Measurements from ENCODE around the gene LAMB1.

Gene LAMB1

DNA sequence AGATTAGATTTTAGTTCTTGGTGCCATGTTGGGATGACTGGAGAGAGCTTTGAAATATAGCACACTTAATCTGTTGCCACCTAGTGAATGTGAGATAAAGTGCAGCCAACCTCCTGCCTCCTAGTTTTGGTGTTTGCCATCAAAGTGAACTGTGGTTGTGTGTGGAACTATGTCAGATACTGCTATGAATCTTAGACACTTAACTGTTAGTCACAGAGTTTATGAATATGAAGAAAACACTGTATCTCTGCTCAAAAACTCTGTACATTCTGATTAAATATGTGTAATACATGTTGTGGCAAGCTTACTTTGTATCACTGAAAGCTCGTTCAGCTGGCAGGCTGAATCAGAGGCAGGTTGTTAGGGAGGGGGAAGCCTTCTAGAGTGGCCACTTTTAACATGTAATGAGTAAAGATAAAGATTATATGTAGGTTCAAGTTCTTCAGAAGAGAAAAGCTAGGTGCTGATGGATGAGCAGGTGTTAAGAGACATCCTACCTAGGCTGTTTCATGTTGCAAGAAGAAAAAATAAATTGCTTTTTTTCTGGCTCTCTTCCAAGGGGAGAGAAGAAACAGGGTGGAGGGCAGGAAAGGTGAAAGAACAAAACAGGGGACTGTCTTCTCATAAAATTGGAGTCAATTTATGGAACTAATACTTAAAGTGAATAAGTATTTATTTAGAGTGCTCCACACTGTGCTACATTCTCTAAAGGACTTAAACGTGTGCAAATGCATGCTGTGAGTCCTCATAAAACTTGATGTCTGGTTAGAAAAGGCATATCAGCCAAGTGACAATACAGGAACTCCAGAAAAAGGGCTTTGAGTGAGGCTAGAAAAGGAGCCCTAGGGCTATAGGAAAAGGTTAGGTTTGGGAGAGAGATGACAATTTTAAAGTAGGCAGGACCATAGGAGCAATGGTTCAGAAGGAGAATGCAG is 14.1 kb upstream of the LAMB1 start:
- DNase-seq, result no peak

DNA sequence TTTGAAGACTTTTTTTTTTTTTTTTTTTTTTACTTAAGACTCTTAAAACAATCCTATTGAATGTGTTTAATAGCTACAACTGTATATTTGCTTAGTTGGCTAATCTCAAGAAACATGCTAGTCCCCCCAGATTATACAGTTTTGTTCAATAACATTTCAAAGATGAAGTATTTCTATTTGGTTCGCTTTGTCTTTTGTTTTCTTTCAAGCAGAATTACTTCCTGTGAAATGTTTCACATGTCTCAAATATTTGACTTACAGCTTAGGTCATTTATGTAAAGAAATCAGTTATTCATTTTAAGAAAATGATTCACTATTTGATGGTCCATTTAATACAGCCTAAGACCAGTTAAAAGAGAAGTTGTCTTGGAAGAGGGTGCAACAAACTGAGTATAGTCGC is 12.8 kb upstream of the LAMB1 start:
- DNase-seq, result no peak

DNA sequence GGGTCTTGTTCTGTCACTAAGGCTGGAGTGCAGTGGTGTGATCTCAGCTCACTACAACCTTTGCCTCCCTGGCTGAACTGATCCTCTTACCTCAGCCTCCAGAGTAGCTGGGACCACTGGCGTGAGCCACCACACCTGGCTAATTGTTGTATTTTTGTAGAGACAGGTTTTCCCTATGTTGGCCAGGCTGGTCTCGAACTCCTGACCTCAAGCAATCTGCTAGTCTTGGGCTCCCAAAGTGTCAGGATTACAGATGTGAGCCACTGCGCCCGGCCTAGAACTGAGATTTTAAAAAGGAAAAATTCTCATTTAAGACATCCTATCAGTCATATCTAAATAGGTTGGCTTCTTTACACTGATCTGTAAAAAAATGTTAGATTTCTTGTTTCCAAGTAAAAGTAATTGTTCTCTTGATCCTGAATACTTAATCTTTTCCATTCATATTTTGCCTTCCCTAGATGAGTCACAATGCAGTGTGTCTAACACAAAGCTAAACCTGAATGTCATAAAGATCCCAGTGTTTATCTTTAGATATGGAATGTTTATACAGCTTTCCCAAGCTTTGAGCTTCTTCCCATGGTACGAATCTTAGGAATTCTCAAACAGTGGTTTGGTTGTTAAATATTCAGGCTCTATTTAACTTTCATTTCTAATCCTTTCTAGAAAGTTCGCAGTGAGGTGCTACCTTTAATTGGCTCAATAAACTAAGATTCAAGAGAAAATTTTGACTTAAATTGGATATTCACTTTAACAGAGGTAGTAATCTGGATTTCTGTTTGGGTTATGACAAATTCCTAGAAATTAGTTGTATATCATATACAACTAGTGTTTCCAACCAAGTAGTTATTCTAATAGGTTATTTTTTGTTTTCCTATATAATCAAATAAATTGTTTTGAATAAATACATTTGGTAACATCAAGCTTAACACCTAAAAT is 12.1 kb upstream of the LAMB1 start:
- DNase-seq, result no peak

DNA sequence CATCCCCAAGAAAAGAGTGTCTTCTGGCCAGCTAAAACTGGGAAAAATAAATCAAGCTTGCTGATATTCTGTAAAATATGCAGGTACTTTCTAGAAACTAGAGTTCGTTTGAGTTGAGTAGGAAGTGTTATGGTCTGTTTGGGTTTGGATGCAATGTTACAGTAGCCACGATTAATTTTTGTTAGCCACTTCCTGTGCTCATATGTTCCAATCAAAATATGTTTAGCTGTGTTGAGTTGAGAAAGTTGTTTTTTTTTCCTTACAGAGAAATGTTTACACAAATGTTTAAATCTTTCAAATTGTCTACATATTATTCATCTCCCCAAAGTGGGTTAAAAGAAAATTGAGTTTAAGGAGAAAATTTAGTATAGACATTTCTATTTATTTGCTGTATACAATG is 11.3 kb upstream of the LAMB1 start:
- no peak for DNase-seq

DNA sequence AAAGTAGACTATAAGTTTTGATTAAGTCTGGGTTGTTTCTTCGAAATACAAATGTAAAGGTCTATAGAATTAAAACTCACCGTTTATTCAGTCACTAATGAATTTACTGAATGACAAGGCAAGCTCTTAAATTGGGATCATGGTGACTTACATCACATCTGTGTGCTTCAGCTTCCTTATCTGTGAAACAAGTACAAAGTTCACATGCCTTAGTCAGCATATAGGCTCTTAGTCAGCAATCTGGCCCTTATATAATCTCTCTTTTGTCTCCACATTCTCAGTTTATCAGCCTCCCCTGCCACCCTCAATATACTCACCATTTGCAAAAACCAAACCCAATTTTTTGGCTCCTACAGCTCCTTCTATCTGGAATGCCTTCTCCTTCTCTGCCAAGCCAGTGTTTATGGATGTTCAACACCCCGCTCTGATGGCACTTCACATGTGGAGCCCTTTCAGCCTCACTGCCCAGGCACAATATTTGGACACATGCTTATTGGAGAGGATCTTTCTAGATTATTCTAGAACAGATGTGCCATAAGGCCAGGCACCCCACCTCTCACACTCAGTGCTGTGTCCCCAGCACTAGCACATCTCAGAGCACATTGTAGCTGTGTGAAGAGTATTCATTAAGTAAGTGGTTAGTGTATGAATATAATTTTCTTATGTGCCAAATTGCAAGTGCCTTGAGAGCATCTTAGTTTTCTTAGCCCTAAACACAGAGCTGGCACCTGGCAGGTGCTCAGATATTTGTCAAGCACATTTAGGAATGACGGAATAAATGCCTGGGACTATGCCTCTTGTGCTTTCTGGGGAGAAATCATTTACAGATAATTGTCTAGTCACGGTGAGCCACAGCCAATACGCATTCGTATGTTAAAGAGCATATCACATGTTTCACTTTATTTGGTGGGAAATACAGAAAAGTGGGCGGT is 9.8 kb upstream of the LAMB1 start:
- DNase-seq, result no peak

DNA sequence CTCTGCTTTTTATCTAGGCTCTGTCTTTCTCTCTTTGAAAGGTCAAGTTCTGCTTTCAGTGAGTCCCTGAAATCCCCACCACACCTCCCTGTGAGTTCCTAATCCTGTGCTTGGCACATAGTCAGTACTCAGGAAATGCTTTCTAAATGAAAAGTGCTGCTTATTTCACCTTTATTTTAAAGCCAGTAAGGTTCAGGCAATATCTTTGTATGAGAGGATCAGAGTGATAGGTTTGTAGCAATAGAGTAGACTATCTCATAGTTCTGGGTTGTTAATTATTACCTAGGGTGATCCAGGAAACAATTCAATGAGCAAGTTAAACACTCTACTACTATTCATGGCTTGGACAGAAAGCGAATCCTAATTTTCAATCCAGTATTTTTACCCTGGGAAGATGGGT is 7.4 kb upstream of the LAMB1 start:
- DNase-seq, result no peak

DNA sequence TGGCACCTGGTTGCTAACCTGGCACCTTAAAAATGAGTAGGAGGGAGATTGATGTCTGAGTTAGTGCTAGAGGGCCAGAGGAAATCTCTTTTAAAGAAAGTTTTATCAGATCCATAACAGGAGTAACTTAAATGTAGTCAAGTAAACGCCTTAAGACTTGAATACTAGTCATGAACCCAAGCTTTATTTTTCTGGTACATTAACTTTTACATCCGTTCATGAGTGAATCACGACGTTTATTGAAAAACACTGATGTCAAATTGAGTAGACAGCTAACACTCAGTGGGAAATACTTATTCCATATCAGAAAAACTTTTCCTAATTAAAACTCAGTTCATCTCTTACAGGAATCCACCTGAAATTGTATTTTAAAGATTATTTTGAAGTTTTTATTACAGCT is 6.9 kb upstream of the LAMB1 start:
- DNase-seq, result no peak

DNA sequence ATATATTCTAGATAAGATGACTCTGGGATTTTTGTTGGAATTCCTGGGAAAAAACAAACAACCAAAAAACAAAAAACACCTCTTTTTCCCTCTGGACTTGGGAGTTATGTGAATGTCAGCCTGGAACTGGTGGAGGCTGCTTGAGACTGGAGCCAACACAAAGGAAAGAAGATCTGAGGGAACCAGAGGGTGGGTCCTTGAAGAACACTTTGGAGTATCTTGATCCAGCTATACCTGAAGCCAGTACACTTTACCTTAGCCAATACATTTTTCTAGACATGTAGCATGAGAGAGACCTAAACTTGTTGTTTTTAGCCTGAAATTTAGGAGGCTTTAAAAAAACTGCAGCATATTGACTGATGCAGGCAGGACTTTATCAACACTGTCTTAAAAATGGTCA is 5.9 kb upstream of the LAMB1 start:
- DNase-seq, result no peak

DNA sequence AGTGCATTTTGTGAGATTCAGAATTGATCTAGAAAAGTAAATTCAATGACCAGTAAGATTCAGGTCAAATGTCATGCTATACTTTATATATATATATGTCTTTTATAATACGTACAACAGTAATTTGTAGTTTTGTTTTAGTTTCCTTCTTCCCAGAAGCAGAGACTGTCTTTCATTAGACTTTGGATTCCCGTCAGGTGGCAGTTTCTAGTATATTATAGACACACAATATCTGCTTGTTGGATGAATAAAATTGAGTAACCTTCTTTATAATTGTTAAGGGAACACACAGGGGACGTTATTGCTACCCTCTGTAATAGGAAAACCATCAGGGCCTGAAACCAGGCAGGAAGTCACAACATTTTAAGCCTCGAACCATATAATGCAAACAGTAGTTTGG is 5.3 kb upstream of the LAMB1 start:
- no peak for DNase-seq

DNA sequence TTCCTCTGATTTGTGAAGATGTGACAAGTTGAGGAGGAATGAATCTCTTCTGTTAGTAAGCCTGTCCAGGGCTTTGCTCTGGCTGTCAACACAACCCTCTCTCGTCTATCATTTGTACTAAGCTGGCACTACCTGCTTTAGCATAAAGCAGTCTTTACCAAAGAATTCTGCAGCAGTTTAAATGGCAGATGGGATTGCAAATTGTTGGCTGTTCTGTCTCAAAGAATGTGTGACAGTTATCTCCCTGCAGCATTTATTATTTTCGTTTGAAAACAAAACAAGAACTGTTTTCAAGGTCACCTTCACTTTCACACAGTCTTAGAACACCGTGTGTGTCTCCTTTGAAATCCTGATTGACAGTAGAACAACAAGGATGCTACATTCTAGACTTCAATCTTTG is 4.8 kb upstream of the LAMB1 start:
- DNase-seq, result no peak

DNA sequence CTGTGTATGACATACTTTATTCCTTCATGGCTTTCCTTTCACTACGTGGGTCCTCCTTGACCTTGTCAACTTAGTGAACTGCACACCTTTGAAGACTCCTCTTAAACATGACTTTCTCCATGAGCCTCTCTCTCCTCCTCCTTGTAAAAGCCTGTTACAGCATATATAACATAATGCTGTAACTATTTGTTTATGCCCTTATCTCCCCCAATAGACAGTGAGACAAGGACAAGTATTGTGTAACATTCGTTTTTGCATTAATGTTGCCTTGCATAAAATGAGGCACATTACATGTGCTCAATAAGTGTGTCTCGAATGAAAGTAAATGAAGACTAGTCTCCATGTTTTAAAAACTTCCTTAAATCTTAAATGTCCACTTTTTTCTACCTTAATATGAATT is 4.3 kb upstream of the LAMB1 start:
- DNase-seq, result no peak

DNA sequence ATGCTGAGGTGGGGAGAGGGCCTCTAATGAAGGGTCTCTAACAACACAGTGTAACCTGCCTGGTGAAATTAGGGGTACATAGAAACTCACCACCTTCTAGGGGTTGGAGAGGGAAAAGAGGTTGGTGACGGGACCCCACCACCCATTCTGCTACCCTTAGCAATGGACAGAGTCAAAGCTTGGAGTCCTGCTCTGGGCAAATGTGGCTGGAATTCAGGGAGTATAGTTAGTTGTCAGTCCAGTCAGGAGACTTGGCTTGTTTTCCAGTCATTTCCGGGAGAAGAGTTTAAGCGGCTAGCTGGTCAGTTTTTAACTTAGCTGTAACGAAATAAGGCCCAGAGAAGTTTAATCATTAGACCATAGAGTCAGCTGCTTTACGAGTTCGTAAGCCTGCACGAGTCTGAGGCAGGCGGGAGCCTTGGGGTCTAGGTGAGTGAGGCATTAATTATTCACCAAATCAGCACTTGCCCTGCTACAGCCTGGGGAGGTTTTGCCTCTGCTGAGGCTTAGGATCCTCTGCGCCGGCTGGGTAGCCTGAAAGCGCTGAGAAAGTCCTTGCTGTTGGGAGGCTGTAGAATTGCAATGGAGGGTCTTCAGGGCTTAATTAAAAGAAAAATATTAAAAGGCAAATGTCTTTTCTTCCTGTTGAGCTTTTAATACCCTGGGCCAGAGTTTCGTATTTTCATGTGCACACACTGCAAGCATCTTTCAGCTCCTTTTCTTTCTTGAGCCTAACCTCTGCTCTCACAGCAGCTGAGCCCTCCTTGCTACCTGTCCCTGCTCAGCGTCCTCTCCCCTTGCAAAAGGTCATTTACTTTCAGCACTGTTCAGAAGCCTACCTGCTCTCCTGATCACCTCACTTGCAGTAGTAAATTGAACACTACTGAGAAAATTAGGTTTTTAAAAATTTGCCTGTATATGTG is 1.5 kb upstream of the LAMB1 start:
- no peak for DNase-seq

DNA sequence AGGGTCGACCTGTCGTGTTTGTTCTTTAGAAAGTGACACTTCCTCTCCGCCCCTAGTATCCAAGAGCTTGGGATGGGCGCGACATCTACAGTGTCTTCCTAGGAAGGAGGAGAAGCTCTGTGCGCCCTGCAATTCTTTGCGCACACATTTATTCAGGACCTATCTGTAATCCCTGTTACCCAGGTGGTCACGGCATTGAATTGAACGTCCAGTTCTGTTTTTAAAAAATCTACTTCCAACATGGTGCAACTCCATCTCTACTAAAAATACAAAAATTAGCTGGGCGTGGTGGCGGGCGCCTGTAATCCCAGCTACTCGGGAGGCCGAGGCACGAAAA is 606 bp upstream of the LAMB1 start:
- no peak for DNase-seq

DNA sequence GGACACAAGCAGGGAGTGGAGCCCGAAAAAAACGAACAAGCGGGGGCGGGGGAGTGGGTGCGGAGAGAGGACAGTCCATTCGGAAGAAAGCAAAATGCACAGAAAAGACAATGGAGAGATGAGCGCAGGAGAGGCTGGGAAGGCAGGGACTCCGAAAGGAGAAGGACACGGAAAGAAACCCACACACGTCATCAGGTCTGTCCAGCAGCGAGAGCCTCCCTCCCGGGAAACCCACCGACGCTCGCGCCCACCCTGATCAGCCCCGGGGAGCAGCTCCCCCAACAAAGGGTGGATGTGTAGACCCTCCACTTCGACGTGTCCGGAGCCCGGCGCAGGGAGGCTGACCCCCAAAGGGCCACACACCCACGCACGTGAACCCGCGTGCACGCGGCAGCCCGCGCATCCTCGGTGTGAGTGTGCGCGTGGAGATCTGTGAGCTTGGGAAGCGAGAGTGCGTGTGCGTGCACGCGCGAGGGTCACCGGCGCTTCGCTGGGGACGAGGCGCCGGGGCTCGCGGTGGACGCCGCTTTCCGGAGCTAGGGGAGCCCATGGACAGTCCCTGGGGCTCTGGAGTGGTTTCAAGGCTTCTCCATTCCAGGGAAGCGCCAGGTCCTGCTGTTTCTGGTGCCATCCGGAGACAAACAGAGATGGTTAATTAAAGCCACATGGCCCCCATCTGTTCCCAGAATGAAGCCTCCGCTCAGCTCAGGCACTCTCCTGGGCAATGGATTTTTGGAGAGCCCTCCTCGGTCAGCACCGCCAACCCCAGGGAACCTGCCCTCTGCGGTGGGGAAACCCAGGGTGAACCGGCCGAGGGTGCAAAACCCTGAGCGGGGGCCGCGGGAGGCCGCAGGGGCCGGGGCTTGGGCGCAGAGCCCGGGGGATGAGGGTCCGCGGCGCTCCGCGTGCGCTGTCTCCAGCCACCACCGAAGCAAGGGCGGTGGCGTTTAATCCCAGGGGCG is 916 bp downstream of the LAMB1 start:
- DNase-seq, result no peak

DNA sequence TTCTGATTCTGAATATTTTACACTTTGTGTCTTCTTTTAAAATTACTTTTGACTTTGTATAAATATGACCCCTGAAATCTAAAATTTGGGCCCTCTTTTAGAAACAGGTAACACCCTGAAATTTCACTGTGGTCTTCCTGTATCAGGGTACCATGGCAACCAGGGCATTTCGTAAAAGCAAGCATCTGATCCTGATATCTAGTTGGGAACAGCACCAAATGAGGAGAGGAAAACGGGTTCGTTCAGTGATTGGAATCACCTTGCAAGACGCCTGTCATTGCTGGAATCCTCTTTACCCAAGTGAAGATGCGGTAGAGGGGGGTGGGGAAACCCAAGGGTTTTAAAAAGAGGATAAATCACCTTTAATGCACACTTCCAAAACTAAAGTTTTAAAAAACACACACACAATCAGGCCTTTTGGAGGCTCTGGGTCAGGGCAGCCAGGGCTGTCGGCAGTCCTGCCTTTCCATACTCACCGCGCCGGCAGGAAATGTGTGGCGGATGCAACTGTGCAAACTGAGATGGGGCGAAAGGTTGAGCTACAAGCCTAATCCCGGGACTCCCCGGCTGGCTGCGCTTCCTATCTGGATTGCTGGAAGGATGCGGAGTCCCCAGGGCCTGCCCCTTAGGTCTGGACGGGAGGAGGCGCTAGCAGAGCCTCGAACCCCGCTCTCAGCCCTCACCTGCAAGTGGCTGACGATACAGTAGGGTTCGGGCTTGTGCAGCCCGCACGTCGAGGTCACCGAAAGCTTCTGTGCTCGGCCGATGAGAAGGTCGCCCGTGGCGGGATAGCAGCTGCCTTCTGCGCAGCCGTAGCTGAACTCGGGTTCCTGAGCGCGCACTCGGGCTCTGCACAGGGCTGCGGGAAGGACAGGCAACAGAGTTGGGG is 1.8 kb downstream of the LAMB1 start:
- no peak for DNase-seq

DNA sequence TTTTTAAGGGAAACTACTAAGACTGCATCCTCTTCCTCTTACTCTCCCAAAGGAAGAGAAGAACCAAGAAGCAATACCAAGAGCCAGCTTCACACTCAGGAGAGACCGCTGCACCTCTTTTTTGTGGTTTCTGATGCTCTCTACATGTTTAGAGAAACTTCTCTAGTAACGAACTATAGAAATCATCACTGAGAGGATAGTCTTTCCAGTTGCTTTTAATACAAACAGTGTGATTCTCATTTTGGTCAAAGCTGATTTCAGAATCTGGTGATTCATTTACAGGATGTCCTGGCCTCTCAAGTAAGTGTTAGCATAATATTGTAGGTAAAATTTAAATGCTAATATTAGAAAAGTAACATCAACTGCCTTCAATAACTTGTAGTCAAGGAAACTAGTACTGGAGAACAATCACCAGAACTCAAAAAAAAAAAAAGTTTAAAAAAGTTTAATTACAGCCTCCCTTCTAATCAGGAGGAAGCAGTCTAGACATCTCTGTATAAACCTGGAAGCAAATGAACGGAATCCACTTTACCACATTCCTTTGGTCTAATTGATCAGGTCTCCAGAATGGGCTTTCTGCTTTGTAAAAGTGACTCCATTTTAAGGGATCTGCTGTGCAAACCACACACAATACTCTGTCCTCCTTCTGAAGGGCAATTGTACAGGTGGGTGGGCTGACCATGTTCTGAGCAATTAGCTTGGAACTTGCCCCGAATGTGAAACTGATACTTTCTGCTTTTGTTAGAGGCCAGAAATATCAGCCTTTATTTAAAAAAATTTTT is 3.0 kb downstream of the LAMB1 start:
- DNase-seq, result no peak

DNA sequence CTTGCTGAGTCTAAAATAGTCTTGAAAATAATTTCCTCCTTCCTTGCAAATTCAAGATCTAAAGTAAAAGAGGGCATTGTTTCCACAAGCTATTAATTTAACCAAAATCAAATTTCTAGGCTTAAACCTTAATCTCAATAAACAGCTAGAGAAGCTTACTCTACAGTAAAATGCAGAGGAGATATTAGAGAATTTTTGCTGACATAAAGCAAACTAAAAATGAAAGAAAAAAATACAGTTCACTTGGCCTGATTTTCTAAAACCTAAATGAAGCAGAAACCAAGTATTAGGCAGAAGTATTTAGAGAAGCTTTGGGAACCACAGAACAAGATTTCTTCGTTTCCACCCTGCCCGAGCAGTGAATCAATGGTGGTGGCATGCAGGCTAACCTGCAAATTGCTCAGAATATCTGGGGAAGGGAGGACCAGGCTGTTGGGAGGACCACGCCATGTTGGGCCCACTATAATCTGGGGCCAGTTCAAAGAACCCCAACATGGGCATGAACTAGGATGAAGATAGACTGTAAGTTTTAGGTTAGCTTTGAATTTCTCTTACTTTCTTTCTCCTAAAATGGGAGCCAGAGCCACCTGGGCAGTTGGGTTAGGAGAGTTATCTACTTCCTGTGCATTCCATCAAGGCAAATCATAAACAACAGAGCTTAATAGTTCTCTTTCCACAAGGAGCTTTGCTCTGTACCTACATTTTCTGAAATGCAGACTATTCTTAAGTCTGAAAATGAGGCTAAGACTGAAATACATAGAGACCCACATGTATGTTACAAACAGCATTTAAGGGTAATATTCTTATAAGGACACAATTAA is 4.1 kb downstream of the LAMB1 start:
- DNase-seq, result no peak

DNA sequence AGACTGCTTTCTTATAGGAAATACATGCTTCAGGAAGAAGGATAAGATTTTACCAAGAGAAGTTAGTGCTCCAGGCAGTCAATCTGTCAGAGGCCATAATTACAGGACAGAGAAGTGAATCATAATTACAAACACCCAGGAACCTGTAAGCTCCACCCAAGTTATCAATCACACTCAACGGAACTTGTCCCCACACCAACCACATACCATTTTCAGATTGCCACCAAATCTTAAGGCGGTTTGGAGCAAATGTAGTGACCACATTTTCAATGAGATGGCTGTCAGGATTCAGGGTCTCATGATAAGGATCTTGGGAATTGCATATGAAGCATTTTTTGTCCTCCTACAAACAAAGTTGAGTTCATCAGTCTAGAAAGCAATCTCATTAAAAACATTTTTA is 4.8 kb downstream of the LAMB1 start:
- no peak for DNase-seq

Measured in NCI-H2081 treated with DMSO at 0.1 percent for 48 hours (cell line).